ENCODE data around the gene STAMBPL1. TPM values are rescaled to one million over a fixed set of nuclear protein-coding genes. Genes with fewer than 3 reads are reported as not detected.
A peak's percentile ranks its signal among the peaks of the same experiment; 100 is the strongest.
"Not testable (repeated sequence)": the region's sequence is repeated elsewhere in the genome, so short reads cannot be mapped to it uniquely, and the experiment has no call there.

The STAMBPL1 gene
- polyA plus RNA-seq, 4 donors = 1.8 to 2.3 (median 1.9) TPM

DNA sequence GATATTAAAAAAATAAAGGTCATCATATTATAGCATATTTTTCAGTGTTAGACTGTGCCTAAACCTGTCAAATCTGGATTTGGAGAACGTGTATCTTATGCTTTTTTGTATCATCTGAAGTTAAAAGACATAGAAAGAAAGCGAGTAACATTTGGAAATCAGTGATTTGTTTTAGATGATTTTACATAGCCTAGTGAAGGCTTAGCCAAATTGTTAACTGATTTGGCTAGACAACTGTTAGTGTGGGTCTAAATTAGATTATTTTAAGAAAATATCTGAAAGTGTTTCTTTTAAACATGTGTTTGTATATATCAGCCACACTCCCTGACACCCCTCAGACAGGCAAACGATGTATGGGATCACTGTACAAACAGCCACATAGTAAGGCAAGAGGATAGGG, 36.9 kb downstream of the STAMBPL1 start:
- no peak for DNase-seq (ENCODE audit: low read depth in 4 of 4, low spot score in 3 of 4)

DNA sequence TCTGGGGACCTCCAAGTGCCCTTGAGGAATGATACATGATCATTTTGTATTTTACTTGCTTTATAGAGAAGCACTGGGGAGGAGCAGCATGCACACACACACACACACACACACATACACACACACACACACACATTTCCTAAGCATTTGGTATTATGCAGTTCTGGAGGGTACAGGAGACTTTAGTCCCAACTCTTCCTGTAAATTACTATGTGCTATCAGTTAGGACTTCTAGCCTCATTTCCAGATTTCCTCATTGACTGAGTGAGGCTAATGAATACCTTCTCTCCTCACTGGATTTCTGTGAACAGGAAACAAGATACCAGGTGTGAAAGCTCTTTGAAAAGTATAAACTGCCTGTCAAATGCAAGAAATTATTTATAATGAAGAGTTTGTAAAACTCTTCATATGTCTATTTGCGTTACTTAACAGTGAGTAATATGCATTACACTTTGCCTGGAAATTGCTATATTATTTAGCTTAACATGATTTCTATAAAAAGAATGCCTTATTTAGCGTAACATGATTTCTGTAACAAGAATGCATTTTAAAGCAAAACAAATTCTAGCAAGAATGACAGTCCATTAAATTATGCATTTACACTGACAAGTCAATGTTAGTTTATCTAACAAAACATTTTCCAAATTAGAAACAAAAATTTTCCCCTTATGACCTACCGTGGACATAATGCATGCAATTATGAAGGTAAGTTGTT, 38.3 kb downstream of the STAMBPL1 start:
- no peak for DNase-seq (ENCODE audit: low read depth in 4 of 4, low spot score in 3 of 4)

DNA sequence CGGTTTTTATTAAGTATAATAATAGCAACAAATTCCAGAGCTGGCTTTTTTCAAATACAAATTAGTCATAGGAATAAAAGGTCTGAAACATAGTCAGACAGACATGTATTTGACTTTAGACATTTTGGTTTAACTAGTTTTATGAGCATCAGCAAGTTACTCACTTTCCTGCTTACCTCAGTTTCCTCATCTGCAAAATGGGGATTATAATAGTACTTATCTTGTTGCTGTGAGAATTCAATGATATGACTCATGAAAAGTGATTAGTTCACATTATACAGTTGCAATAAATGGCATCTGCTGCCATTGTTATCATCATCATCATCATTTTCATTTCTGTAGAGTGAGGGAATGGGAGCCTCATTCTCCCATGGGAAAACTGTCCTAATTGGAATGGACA, 39.0 kb downstream of the STAMBPL1 start:
- no peak for DNase-seq (ENCODE audit: low read depth in 4 of 4, low spot score in 3 of 4)

DNA sequence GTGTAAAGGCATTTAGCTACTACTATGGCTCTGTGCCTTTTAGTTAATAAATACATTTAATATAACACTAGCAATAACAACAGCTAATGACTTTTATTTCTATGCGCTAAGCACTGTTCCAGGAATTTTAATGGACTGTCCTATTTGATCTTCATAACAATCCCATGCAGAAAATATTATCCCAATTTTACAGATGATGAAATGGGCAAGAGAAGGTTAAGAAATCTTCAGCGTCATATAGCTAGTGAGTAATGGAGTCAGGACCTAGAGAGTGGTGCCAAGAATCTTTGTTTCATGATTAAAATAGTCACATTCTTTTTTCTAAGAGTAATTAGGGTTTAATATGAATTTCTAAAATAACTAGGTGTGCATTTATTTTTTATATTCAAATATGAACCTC, 40.2 kb downstream of the STAMBPL1 start:
- no peak for DNase-seq (ENCODE audit: low read depth in 4 of 4, low spot score in 3 of 4)

DNA sequence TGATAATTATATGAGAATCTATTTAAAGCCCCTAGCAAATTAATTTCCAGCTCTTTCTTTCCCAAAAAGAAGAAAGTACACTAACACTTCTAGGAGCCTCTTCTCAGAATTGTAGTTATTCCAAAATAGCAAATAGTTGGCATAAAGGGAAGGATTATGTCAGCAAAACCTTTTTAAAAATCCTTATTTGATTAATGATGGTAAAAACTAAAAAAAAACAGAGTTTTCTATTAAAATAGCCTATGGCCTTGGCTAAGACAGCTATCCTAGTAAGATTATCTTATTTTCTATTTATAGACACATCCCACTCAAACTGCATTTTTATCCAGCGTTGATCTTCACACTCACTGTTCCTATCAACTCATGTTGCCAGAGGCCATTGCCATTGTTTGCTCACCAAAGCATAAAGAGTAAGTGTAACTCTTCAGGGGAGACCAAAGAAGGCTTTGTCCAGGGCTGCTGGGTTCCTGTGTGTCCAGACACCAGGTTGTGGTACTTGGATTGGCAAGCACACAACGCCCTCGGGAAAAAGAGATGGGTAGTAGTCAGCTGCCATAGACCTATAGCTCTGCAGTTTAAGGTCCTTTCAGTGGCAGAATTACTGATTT, 41.0 kb downstream of the STAMBPL1 start:
- DNase-seq (ENCODE audit: low read depth in 4 of 4, low spot score in 3 of 4) = no peak

DNA sequence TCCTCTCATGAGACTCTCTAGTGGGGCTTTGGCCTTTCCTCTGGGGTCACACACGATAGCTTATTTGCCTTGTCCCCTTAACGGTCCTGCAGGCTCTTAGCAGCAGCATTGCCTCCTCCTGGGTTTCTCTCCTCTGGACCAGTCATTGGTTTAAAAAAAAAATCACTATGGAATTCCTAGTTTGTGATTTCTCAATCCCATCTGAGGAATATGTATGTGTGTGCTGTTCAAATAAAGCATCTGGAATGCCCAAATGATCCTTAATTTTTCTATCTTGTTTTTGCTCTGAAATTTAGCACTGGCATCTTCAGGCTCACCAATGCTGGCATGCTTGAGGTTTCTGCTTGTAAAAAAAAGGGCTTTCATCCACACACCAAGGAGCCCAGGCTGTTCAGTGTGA, 42.0 kb downstream of the STAMBPL1 start:
- DNase-seq (ENCODE audit: low read depth in 4 of 4, low spot score in 3 of 4) = no peak

DNA sequence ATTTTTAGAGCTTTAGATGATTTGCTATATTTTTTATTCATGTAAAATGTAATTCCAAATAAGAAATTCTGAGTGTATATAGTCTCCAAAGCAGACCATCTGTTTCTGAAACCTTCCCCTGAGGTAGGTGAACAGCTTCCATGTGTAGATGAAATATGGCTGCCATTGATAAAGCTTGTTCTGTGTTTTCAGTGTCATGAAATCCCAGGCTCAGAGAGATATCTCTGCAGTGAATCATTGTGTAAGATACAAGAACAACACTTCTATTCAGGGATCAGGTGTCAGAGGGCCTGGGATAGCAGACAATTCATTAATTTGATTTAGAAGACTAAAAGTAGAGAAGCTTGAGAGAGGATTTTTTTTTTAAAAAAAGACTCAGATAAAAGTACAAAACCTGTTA, 43.5 kb downstream of the STAMBPL1 start:
- DNase-seq (ENCODE audit: low read depth in 4 of 4, low spot score in 3 of 4) = peak in 1 of 4 donors; percentile 27

DNA sequence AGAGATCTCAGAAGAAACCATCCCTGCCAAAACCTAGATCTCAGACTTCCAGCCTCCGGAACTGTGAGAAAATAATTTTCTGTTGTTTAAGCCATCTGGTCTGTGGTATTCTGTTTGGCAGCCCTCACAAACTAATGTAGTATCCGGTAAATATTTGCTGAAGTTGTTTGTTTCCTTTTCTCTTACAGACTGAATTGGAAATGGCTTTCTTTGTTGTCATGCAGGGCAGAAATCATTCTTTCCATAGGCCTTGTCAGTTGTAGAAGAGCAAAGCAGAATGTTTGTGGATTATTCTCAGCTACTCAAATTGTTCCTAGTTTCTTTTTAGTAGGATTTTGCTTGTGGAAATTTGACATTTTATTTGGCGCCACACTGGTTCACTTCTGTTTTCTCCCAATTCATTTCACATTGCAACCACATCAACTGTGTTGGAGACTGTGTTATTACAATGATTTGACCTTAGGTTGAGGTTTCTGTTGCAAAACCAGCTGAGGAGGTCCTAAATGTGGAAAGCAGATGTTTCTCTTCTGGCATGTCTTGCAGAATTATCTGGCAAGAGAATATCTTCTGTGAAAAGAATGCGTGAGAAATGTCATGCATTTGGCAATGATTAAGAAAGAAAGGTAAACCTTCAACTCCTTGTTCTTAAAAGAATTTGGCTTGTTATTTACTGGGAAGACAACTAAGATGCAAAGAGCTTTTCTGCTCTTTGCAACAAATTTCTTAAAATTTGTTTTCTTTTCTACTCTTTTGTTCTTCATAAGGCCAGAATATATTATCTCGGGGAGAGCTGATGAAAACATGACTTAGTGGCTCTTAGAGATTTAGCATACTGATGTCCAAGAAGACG, 46.7 kb downstream of the STAMBPL1 start:
- DNase-seq (ENCODE audit: low read depth in 4 of 4, low spot score in 3 of 4) = peak in 2 of 4 donors; percentile 18 to 36

DNA sequence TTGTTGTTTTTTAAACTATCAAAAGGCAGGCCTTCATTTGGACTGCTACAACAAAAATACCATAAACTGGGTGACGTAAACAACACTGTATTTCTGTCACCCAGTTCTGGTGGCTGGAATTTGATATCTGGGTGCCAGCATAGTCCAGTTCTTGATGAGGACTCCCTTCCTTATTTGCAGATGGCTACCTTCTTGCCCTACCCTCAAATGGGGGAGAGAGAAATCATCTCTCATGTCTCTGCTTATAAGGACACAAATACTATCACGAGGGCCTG, 47.3 kb downstream of the STAMBPL1 start:
- DNase-seq (ENCODE audit: low read depth in 4 of 4, low spot score in 3 of 4) = no peak

DNA sequence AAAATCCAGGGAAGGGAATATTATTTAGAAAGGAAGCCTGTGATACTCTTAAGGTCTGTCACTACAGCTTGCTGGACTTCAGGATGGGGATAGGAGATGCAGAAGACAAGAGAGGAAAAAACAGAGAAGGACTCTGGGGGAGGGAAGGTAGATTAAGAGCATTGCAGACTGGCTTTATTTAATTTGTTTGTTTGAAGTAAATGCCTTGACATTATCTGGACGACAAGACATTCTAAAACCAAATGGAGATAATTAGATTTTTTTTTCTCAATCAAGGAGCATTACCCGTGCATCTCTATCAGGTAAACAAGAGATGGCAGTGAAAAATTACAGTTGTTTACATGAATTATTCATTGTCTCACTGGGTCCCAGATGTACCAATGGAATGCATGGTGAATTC, 48.2 kb downstream of the STAMBPL1 start:
- DNase-seq (ENCODE audit: low read depth in 4 of 4, low spot score in 3 of 4) = no peak

DNA sequence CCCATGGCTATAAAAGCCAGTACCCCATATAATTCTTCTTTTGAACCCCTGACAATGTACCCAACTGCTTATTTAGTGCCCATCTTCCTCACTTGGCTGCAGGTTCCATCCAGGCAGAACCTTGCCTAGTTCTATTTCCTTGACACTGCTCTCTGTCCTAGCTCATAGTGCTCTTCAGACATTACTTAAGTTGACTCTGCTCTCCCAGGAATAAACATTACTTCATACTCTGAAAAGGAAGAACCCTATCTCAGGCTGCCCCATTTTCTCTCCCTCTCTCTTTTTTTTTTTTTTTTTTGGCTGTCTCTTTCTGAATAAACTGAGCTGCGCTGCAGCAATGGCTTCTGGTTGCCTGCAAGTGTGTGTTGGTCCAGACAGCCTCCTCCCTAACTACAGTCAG, 51.5 kb downstream of the STAMBPL1 start:
- DNase-seq (ENCODE audit: low read depth in 4 of 4, low spot score in 3 of 4) = no peak

DNA sequence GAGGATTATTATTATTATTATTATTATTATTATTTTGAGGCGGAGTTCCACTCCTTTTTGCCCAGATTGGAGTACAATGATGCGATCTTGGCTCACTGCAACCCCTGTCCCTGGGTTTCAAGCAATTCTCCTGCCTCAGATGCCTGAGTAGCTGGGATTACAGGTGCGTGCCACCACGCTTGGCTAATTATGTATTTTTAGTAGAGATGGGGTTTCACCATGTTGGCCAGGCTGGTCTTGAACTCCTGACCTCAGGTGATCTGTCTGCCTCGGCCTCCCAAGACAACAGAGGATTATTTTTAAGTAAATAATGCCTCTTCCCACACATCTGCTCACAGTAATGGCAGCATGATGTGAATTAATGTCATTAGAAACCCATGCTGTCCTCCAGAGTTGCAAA, 52.0 kb downstream of the STAMBPL1 start:
- DNase-seq (ENCODE audit: low read depth in 4 of 4, low spot score in 3 of 4) = not testable (repeated sequence)

DNA sequence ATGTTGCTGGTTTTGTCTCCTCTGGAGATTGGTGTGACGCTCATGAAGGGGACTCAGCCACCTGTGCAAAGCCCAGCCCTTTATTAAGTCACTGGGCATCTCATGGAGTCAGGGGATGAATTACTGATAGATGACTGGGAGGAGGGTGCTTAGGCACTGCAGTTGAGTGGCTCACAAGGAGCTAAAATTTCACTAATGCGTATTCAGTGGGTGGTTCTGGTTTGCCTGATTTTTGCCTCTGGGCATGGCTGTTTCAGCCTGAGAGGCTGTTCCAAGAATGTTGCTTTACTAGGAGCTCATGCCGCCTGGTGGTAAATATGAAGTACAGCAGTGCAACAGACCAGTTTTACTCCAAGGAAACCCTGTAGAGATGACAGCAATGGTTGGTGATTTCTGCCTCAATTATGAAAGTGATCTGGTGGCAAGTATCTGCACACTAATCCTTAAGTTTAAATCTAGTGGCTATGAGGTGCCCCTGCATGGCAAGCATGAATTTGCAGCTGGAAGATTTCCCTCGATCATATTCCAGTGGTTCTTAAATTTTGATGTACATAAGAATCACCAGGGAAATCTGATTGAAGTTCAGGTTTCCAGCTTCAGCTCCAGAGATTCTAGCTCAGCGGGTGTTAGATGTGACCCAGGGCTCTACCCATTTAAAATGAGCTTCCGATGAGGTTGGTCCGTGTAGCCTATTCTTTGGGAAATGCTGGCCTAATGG, 52.7 kb downstream of the STAMBPL1 start:
- DNase-seq (ENCODE audit: low read depth in 4 of 4, low spot score in 3 of 4) = peak in 3 of 4 donors; percentile 57 to 68 (median 59)

DNA sequence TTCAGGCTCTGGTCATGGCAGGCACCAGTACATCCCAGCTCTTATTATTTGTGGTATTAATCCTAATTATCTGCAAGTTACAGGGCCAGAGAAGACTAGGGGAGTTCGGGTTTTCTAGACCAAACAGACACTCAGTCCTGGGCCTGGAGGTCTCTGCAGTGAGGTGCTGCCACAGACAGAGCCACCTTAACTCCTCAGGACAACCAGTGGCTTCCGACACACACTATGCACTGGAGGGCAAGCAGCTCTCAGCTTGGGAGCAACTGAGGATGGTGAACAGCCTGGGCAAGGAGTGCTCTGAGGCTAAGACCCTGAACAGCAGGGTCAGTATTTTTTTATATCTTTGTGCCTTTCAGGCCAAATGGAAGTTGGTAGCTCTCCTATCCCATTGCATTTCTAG, 53.5 kb downstream of the STAMBPL1 start:
- DNase-seq (ENCODE audit: low read depth in 4 of 4, low spot score in 3 of 4) = no peak

DNA sequence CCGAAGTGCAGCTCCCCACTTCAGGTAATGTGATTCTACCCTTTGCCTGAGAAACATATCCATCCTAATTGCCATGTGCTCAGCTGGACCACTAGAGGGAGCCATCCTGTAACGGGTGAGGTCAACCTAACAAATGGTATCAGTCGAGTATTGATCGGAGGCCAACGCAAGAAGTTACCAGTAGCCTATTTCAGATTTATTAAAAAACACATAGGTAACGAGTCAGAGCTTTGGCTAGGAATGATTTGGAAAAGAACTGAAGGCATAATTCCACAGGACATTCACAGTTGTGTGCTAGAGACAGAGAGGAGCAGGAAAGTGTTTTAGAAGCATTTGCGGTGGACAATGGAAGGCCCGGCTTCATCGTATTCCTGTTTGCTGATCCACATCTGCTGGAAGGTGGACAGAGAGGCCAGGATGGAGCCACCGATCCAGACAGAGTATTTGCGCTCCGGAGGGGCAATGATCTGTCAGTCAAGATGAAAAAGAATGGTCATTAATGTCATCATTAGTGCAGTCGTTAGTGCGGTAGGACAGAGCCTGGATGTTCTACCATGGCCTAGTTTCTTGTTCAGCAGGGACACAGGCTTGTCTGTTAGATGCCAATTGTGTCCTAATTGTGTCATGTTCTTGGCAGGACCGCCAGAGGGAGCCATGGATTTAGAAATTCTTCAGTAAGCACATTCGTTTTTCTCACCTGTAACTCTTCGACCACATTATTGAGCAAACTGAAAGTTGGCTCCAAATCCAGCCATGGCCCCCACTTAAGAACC, 55.0 kb downstream of the STAMBPL1 start:
- peak in 3 of 4 donors; percentile 51 to 71 (median 67) for DNase-seq (ENCODE audit: low read depth in 4 of 4, low spot score in 3 of 4)

DNA sequence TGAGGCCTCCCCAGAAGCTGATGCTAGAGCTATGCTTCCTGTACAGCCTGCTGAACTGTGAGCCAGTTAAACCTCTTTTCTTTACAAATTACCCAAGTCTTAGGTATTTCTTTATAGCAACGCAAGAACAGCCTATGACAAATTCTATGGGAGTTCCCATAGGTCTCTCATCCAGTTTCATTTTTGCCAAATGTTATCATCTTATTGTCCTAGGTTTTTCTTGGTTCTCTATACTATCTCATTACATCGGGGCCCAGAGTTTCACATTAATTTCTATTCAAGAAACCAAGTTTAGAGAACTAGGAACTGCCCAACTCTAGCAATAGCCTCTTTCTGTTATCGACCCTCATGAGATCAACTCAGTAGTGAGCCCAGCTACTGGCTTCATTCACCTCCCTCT, 56.6 kb downstream of the STAMBPL1 start:
- DNase-seq (ENCODE audit: low read depth in 4 of 4, low spot score in 3 of 4) = no peak

DNA sequence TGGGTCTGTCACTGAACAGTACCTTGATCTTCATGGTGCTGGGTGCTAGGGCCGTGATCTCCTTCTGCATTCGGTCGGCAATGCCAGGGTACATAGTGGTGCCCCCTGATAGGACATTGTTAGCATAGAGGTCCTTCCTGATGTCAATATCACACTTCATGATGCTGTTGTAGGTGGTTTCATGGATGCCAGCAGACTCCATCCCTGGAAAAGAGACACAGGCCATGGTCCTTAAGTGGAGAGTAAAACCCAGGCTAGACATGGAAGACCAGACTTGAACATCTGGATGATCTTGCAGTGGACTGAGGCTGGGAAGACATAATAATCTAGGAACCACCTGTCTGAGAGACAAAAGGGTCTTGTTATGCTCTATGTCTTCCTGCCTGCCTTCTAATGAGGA, 58.0 kb downstream of the STAMBPL1 start:
- DNase-seq (ENCODE audit: low read depth in 4 of 4, low spot score in 3 of 4) = no peak

DNA sequence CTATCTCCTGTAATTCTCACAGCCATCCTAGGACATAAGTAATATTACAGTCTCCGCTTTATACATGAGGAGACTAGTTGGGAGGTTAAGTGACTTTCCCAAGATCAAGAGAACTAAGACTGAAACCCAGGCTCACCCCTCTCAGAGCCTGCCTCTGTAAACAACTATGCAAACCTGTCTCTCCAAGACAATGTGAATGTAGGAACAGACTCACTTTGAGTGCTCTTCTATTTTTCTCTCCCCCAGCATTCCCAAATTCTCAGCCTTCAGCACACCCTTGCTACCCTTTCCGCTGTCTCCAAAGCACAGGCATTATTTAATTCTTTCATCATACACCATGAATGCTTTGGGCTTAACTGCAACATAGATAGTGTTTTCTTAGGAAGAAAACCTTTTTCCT, 58.9 kb downstream of the STAMBPL1 start:
- DNase-seq (ENCODE audit: low read depth in 4 of 4, low spot score in 3 of 4) = no peak

DNA sequence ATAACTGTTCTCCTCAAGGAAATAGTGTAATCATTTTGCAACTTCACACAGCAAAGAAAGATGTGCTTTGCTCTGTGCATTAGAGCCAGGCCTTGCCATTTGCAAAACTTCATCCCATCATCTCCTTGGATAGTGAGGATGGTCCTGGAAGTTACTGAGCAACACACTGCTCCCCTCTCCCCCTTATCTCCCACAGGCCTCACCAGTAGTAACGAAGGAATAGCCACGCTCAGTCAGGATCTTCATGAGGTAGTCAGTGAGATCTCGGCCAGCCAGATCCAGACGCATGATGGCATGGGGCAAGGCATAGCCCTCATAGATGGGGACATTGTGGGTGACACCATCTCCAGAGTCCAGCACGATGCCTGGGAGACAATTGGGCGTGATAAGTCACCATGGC, 61.0 kb downstream of the STAMBPL1 start:
- DNase-seq (ENCODE audit: low read depth in 4 of 4, low spot score in 3 of 4) = no peak

DNA sequence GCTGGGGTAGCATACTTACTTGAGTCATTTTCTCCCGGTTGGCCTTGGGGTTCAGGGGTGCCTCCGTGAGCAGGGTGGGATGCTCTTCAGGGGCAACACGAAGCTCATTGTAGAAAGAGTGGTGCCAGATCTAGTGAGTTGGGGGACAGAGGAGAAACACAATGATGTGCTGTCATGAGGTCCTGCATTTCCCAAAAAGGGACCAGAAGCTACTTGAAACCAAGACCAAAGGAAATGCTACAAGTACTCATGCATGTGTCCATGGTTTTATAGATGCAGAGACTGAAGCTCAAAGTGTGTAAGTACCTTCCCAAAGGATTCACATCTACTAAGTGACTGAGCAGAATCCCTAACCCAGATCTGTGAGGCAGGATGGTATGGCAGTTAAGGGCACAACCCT, 63.7 kb downstream of the STAMBPL1 start:
- DNase-seq (ENCODE audit: low read depth in 4 of 4, low spot score in 3 of 4) = no peak

All from right renal pelvis (tissue), 4 donors.